Activated gamma-delta T cell treated with Interleukin-2 at 50 U/mL for 16 hours (primary cell): ENCODE measurements around the gene BMP4.

Experiments used
- DNase-seq: peaks from one replicate; pipeline ENCODE4 v3.0.0-alpha.2; 2020

BMP4 gene

DNA sequence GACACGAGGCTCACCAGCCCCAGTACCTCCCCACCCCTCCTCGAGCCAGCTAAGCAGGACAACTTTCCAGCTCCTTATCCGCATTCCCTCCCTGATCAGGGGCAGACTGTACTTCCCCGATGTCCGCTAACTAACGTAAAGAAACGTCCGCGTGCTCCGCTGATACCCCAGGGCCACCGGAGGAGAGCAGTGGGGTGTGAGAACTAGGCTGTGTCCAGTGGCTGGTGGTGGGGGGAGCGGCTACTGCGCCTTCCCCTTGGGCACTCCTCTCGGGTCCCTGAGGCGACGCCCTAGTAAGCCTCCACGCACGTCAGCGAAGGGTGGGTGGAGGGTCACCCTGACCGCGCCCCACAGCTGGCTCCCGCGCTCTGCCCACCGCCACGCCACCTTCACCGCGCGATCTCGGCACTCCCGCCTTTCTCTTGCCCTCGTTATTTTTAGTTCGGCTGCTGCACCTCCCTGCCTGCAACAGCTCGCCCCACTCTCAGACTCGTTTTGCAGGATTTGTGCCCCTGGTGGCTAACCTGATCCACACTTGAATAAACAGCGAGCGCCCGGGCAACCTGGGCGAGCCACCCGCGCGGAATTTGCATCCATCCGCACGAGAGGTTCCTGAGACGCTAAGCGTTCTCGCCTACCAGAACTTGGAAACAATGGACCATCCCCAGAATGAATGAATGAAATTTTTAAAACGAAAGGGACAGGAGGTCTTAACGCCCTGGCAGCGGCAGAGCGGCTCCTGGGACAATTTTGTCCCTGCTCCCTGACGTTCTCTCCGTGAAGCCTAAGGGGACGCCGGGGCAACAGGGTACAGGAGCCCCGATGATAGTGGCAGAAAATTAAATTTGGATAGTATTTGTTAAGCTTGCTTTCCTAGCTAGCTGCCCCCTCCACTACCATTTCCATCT lies 6.9 kb upstream of the BMP4 start:
- no peak for DNase-seq

DNA sequence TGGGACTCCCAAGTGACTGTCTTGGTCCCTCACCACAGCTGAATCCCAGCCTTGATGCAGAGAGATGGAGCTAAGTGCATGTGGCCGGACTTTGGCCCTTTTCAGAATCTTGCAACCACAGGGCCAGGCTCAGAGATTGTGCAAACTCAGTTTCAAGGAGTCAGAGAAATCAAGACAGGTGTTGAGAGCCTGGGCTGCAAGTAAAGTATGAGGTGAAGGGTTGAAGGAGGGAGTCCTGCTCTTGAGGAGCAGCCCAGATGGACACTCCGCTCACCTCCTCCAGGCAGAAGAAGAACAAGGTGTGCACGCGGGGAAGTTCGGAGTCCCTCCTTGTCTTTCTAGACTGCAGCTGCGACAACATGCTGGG lies 6.3 kb upstream of the BMP4 start:
- no peak for DNase-seq

DNA sequence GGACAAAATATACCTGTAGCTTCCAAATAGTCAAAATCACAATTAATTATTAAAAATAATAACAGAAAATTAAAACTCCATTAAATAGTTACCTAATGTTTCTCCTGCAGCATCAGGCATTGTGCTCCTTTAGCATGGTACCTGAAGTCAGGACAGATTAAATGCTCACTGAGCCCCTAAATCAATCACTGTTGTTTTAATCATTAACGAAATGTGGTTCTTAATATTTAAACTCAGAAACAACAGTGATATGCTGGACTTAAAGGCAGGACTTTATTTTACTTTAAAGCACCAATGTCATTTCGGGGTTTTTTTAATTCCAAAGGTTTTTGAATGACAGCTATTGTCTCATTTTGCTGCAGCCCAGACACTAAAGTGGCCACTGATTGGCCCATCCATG lies 2.0 kb upstream of the BMP4 start:
- DNase-seq: no peak

DNA sequence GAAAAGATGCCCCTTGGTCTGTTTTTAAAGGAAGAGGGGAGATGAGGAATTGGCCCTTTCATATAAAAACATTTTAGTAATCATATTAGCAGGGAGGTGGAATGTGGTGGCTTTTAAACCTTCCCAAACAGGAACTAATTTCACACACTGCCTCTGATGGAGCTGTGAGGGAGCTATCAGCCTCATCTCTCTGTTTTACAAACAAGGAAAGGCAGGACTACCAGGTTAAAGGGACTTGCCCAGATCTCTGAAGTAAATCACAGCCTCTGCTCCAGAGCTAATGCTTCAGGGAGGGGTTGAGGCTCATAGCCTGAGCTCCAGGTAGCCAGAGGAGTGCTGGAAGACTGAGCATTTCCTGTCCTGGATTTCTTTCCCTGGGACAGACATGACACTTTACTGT lies 1.1 kb upstream of the BMP4 start:
- no peak for DNase-seq

DNA sequence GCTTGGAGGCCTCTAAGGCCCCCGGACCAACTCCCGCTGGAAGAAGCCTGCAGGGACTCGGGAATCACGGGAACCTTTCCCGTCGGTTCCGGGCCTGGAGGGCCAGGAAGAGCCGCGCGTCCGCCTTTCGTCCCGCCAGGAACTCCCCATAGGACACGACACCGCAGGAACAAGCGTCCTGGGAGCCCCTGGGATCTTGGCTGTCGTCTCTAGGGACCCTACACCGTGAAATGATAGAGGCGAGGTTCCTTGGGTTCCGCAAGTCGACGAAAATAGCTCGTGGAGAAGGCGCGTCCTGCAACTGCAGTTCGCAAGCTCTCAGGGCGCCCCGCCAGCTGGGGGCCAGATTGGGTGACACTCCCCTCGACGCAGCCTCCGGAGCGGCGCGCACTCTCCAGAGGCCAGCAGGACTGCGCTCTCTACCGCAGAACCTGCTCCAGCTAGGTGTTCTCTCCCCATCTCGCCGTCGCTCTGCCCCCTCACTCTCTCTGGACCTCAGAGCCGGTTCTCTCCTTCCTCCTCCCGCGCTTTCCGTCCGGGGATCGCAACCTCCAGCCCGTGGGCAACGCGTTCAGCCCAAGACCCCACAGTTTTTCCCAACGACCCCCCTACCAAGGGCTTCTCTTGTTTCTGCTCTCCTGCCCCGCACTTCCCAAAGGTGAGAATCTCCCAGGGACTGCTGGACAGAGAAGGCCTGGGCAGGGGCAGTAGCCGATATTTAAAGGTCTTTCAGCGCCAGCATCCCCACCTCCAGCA lies 776 bp downstream of the BMP4 start:
- DNase-seq: no peak

DNA sequence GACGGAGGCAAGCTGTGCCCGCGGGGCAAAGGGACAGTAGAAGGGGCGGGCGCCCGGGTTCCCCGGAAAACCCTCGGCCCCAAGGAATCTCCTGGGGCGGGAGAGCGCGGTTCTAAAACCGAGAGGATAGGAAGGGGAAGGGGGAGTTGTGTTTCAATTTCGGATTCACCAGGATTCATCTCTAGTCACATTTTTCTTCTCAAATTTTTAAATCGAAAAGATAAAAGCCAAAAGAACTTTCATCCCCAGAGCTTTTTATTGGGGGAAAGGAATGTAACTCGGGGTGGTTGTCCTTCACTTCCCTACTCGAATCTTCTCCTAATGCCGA lies 1.4 kb downstream of the BMP4 start:
- DNase-seq: no peak

DNA sequence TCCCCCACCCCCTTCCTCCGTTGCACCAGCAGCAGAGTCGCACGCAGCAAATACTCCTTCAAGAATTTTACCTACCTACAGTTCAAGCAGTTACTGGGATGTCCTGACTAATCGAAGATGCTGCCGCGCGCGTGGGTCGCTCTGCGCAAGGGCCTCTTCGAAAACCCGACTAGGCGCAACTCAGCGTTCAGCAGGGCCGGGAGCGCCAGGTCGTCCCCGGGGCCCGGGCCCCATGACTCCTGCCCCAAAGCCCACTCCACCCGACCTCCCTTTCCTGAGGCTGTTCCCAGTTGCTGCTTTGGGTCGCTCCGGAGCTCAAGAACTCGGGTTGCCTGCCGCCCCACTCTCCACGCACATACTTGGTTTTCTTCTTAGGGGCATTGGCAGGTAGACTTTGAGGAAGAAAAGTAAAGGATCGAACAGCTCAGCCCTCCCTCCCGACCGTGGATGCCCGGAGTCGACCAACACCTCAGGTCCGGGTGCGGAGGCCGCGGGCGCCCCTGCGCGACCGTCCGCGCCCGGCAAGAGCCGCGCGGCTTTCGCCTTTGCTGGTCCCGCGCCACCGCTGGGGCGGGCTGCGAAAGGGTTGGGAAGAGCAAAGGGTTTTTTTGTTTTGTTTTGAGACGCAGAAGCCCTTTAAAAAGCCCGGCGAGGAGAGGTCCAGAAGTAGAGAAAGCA lies 1.9 kb downstream of the BMP4 start:
- no peak for DNase-seq

DNA sequence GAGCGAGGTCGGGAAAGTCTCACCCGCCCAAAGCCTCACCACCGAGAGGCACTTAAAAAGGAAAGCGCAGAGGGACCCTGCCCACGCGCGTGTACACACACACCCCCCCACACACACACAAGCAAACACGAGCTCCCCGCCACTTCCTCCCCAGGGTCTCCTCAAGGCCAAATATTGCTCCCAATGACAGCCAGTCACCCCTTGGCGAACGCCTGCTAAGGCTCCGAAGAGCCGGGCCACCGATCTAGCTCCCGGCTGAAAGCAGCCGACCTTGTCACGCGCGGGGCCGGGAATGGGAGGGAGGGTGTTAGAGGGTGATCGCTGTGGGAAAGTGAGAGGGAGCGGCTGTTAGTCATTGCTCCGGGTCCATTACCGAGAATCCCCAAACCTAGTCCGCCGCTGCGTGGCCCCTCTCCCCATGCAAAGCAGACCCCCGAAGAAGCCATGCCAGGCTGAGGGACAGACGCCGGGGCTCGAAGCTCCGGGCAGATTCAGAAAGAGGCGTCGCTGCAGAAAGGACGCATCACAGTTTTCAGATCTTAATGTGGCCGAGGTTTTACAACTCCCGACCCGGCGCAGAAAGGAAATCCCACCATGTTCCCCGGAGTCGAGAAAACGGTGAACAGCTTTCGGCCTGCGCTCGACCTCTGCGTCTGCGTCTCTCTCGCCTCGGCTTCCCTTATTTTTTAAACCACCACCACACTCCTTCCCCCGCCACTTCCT lies 2.6 kb downstream of the BMP4 start:
- no peak for DNase-seq

DNA sequence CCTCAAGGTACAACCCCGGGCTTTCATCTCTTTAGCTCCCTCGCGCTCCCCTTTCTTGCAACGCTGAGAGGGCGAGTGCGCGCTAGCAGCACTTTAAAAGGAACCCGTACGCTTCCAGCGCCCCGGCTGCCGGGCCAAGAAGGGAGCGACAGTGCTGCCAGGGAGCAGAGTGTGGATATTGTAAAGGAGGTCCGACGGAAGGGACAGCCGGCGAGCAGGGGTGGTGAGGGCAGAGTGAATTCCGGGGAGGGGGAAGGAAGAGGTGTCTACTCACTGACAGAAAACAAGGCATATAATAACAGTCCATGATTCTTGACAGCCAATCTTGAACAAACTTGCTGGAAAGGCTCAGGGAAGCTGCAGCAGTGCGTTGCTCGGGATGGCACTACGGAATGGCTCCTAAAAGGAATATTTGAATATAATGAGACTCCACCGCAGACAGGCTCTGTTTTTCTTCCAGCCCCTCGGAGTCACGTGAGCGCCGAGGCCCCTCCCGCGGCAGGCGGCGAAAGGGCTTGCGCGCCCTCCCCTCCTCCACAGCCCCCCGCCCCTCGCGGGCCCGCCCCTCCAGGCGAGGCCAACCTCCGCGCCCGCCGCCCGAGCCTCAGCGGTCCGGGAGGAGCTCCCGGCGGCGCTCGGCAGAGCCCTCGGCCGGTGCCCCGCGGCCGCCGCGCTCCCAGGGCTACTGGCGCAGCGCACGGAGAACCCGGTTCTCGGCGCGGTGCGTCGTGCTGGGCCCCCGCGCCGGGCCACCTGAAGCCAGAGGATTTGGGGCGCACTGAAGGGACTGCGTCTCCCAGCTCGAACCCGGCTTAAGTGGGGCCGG lies 3.4 kb downstream of the BMP4 start:
- no peak for DNase-seq

DNA sequence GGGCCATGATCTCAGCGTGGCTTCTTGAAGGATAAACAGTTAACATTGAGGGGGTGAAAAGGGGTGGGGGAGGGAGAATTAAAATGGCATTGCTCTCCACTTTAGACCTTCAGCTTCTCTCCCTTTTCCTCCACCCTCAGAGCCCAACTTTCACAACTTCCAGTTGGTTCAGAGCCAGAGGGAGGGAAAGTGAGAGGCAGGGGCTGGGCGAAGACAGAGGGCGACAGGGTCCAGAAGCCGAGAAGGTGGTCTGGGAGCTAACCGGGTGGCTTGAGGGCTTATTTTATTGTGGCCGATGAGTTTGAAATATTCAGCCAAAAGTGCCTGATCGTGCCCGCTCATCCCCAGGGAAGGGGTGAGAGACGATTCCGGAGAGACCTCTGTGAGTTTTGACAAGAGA lies 4.1 kb downstream of the BMP4 start:
- no peak for DNase-seq

DNA sequence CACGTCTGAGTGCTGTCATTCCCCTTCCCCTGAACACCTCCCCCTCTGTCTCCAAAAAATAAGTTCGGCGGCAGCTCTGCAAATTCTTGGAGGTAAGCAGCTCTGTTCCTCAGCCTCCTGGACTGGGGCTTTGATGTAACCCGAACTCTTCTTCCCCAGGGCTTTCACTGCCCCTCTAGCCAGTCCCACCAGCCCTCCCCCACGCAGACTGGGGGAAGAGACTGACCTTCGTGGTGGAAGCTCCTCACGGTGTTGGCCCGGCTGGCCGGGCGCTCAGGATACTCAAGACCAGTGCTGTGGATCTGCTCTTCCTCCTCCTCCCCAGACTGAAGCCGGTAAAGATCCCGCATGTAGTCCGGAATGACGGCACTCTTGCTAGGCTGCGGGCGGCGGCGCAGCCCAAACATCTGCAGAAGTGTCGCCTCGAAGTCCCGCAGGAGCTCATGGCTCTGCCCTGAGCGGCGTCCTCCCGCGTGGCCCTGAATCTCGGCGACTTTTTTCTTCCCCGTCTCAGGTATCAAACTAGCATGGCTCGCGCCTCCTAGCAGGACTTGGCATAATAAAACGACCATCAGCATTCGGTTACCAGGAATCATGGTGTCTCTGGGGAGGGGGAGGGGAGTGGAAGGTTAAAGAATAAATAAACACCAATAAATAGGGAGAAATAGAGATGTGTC lies 4.9 kb downstream of the BMP4 start:
- no peak for DNase-seq

DNA sequence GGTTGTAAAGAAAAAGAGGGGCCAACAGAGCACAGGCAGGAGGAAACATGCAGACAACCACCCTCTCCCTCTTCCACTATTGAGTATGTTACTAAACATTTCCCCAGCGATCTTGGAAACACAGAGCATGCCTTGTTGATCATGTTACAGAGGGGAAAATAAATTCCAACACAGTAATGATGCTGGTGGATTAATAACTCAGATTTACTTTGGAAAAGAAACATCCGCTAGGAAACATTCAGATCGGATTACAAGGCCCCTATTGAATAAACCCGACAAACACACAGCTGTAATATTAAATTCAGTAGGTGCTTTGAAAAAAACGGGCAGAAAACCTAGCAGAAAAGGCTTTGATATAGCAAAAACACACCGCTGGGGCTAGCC lies 5.4 kb downstream of the BMP4 start:
- no peak for DNase-seq

DNA sequence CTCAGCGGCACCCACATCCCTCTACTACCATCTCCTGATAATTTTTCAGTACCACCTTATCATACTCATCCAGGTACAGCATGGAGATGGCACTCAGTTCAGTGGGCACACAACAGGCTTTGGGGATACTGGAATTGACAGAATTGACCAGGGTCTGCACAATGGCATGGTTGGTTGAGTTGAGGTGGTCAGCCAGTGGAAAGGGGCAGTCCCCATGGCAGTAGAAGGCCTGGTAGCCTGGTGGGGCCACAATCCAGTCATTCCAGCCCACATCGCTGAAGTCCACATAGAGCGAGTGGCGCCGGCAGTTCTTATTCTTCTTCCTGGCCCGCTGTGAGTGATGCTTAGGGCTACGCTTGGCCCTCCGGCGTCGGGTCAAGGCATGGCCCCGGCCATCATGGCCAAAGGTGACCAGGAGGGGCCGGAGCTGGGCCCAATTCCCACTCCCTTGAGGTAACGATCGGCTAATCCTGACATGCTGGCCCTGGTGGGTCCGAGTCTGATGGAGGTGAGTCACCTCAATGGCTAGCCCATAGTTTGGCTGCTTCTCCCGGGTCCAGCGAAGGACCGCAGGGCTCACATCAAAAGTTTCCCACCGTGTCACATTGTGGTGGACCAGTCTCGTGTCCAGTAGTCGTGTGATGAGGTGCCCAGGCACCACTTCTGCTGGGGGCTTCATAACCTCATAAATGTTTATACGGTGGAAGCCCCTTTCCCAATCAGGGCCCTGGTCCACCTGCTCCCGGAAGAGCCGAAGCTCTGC lies 6.4 kb downstream of the BMP4 start:
- no peak for DNase-seq

DNA sequence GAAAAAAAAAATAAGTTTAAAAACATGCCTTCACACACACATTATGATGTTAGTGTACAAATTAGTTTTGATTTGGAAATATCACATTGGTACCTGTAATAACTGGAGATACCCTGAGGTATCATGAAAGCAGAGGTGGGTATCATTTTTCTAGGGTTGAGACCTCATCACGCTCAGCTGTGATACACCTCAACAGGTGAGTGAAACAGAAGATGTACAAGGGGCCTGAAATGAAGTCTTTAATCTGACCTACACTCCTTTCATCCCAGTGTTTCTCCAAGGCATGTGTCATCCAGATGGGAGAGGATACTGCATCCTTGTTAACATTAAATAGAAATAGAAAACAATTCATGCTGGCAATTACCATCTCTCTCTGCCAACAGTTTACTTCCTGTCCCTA lies 7.4 kb downstream of the BMP4 start:
- no peak for DNase-seq

DNA sequence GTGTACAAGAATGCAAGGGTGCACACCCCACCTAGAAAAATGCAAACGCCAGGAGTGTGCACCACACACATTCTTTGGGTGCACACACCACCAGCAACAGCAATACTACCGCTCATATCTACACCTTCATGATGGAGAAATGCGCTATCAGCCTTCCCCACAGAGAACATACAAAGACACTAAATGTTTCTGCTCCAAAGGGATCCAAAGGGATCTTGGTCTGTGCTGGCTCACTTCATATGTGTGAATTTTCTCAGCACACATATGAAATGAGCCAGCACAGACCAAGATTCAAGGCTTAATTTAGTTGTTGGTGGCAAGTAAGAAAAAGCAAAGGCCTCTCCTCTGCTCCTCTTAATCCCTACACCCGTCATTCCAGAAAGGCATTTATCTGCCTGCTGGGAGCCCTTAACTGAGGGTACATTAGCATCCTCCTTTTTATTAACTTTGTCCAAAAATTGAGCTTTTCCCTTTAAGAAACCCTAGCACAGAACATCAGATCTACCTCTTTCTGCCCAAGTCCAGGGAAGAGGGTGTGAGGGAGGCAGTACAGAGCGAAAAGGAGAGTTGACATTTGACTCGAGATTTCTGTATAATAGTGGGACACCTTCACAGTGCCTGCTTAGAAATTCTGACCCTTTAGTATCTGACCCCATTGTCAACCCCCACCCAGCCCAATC lies 8.3 kb downstream of the BMP4 start:
- no peak for DNase-seq

DNA sequence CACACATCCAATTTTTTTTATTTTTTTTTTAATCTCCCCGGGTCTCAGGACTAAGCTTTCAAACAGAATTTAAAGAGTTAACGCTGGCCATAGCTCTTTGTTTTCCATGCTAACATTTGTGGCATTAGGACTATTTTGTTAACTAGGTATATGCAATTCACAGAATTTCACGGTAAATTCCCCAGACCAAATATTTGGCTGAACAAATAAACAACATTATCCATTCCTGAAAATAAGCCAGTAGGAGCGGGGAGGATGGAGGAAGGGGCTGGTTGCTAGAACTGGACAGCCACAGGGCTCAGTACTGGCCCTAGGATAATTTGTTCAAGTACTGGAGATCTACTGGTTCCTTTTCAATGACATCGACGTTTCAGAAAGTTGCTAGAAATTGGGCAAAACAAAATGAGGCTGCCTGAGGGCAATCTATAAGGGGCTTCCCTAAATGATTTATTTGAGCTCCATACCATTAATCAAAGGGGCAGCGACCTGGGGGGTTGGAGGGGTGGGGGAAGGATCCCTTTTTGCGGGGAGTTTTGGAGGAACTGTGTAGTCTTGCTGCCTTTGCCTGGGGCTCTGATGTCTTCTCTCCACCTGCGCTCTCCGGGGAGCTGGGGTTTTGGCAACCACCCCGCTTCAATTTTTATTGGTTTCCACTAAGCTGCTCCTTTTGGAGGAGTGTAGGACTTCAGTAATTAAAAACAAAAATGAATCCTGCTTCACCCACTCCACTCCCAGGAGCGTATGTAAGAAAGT lies 9.0 kb downstream of the BMP4 start:
- no peak for DNase-seq

DNA sequence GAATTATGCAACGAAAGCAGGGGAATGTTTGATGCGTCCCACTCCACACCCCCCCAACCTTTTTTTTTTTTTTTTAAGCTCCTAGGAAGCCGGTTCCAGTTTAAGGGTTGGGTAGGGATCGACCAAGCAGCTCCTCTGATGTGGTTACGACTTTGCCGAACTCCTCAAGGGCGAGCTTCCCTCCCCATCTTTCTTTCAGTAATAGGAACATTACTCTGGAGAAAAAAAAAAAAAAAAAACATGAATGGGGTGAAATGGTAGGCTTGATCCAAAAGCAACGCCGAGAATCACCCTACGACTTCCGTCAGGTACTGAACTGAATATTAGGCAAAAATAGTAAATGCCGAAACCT lies 9.6 kb downstream of the BMP4 start:
- no peak for DNase-seq

DNA sequence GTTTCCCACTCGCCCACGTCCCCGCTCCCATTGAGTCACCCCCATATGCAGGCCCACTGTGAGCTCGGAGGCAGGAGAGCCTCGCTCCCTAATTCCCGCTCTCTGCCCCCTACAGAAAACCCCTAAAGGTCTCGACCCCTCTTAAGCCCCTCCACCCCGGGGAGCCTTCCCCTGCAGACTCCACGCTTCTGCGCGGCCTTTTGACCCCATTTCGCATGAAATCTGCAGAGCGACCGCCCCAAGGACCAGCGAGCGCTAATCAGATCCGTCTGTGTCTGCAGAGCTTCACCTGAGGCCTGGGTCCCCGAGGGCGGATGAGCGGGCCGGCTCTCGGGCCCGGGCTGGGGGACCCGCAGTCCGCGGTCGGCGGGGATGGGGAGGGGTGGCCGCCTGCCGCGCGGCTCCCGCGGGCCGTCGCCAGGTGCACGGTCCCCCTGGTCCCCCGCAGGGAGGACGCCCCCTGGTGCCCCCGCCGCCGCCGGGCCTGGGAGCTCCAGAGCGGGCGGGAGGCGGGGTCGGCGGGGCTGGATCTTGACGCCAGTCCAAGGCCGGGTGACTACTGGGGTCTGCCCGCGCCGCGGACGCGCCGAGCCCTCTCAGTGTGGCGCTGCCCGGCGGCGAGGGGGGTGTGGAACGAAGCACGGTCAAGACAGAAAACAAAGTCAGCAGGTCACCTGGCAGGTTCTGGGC lies 10.1 kb downstream of the BMP4 start:
- no peak for DNase-seq

DNA sequence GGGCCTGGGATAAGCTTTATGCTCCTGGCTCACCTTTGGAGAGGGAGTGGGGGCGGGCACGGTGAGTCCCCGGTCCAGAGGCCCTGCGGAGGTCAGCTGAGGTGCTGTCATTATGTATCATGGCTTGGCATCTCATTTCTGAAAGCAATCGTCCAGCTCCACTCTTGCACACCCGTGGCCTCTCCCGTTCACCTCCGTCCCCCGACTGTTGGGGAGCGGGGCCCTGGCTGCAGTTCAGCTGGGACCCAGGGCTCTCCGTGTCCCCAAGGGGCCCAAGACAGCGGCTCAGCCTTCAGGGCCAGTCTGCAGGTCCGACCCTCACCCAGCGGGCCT lies 10.6 kb downstream of the BMP4 start:
- DNase-seq: no peak

DNA sequence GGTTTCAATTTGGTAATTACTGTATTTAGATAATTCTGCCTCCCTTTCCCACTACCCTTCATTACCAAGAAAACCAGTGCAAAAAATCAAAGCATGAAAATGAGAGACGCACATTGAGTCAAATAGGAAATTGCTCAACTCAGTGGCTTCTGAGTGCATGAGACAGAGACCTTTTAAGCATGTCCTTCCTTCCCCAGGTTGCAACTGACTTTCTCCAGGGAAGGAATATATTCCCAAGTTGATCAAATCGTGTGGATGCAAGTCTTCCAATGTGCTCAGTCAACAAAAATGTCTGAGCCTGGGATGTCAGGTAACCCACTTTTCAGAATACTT lies 12.9 kb downstream of the BMP4 start:
- DNase-seq: no peak
